HepG2 (cell line): ENCODE measurements around the gene HEY2. TPM values are rescaled to one million over a fixed set of nuclear protein-coding genes. Genes with fewer than 3 reads are reported as not detected.
A peak's percentile ranks its signal among the peaks of the same experiment; 100 is the strongest.

Source experiments
- EED ChIP-seq: sonication (generic); formaldehyde crosslinking; IDR thresholded peaks from 2 replicates; pipeline ENCODE4 v1.5.0; 2020; ENCODE audit warnings: mild to moderate bottlenecking, missing genetic modification reagents
- GPN1 ChIP-seq: sonication (generic); formaldehyde crosslinking; IDR thresholded peaks from 2 replicates; pipeline ENCODE4 v1.5.1; 2020; ENCODE audit warnings: missing genetic modification reagents, borderline replicate concordance
- IKZF4 ChIP-seq: sonication (generic); formaldehyde crosslinking; IDR thresholded peaks from 2 replicates; pipeline ENCODE4 v1.5.1; 2020; ENCODE audit warnings: borderline replicate concordance, mild to moderate bottlenecking, low read depth, missing genetic modification reagents; ENCODE audit errors: not compliant biosample characterization
- ISL2 ChIP-seq: sonication (generic); formaldehyde crosslinking; IDR thresholded peaks from 2 replicates; pipeline ENCODE4 v1.5.0; 2020; ENCODE audit warnings: missing genetic modification reagents
- NFRKB ChIP-seq: fragments of 450-650 bp; IDR thresholded peaks from 2 replicates; pipeline ENCODE4 v1.6.1; 2017
- PPARG ChIP-seq: conservative IDR thresholded peaks from 2 replicates; pipeline ENCODE4 v1.6.1; 2016; ENCODE audit warnings: missing biosample characterization, missing genetic modification reagents
- SNAI1 ChIP-seq: sonication (generic); formaldehyde crosslinking; IDR thresholded peaks from 2 replicates; pipeline ENCODE4 v1.5.0; 2020; ENCODE audit warnings: mild to moderate bottlenecking, missing genetic modification reagents, borderline replicate concordance
- ZNF101 ChIP-seq: sonication (generic); formaldehyde crosslinking; IDR thresholded peaks from 2 replicates; pipeline ENCODE4 v1.4.0; 2020; ENCODE audit warnings: mild to moderate bottlenecking, low read depth, missing genetic modification reagents, borderline replicate concordance
- ZNF282 ChIP-seq: fragments of 450-650 bp; IDR thresholded peaks from 2 replicates; pipeline ENCODE4 v1.6.1; 2018; ENCODE audit not compliant: partially characterized antibody
- ZNF34 ChIP-seq: sonication (generic); formaldehyde crosslinking; IDR thresholded peaks from 2 replicates; pipeline ENCODE4 v1.4.0; 2020; ENCODE audit warnings: mild to moderate bottlenecking, missing genetic modification reagents, borderline replicate concordance
- ZNF558 ChIP-seq: sonication (generic); formaldehyde crosslinking; IDR thresholded peaks from 2 replicates; pipeline ENCODE4 v1.9.0; 2022; ENCODE audit warnings: mild to moderate bottlenecking, missing genetic modification reagents, borderline replicate concordance
- ZNF782 ChIP-seq: sonication (generic); formaldehyde crosslinking; IDR thresholded peaks from 2 replicates; pipeline ENCODE4 v1.4.0; 2020; ENCODE audit warnings: missing genetic modification reagents, mild to moderate bottlenecking, borderline replicate concordance
- polyA plus RNA-seq, 8 experiments: library from polyadenylated mRNA; depleted of rRNA in 3 of 8; stranded (reverse) in 7 of 8; unstranded in 1 of 8; fragments of >200 nt; fragmentation: Illumina TruSeq in 4 of 8; extraction: Trizol in 4 of 8; gene quantifications; 2 replicates each; pipeline versions ENCODE4 v1.2.1 to v1.2.3, GENCODE V29; 2011 to 2016; ENCODE audit warnings: low read depth in 4 of 8, missing spikeins in 1 of 8, mixed read lengths in 1 of 8; ENCODE audit not compliant: insufficient read depth in 1 of 8
- total RNA-seq, 5 experiments: library from RNA; depleted of rRNA; stranded (reverse); fragments of >200 nt; fragmentation: Illumina TruSeq; extraction: Trizol; gene quantifications; 2 replicates each; pipeline ENCODE4 v1.2.3, GENCODE V29; 2016; ENCODE audit warnings: low read depth in 1 of 5
- TF ChIP-seq, protein P1 (sequence below): sonication (generic); formaldehyde crosslinking; IDR thresholded peaks from 2 replicates; pipeline ENCODE4 v1.5.1; 2020; ENCODE audit warnings: missing genetic modification reagents, mild to moderate bottlenecking, borderline replicate concordance
- TF ChIP-seq, protein P2 (sequence below): sonication (generic); formaldehyde crosslinking; IDR thresholded peaks from 2 replicates; pipeline ENCODE4 v1.4.0; 2020; ENCODE audit warnings: mild to moderate bottlenecking, missing genetic modification reagents
- TF ChIP-seq, protein P3 (sequence below): sonication (generic); formaldehyde crosslinking; IDR thresholded peaks from 2 replicates; pipeline ENCODE4 v1.4.0; 2020; ENCODE audit warnings: missing genetic modification reagents
- TF ChIP-seq, protein P4 (sequence below): sonication (generic); formaldehyde crosslinking; IDR thresholded peaks from 2 replicates; pipeline ENCODE4 v1.8.0; 2022; ENCODE audit warnings: missing genetic modification reagents, mild to moderate bottlenecking, borderline replicate concordance
- TF ChIP-seq, protein P5 (sequence below): sonication (generic); formaldehyde crosslinking; conservative IDR thresholded peaks from 2 replicates; pipeline ENCODE4 v1.4.0; 2020; ENCODE audit warnings: missing genetic modification reagents
- TF ChIP-seq, protein P6 (sequence below): sonication (generic); formaldehyde crosslinking; IDR thresholded peaks from 2 replicates; pipeline ENCODE4 v1.5.1; 2020; ENCODE audit warnings: missing genetic modification reagents, mild to moderate bottlenecking, borderline replicate concordance

Gene HEY2
- total and polyA plus RNA-seq, 2 of the 13 experiments (the other 11 are each of a cell fraction or from before 2014, with no cell fraction given), result 0.04 TPM

DNA sequence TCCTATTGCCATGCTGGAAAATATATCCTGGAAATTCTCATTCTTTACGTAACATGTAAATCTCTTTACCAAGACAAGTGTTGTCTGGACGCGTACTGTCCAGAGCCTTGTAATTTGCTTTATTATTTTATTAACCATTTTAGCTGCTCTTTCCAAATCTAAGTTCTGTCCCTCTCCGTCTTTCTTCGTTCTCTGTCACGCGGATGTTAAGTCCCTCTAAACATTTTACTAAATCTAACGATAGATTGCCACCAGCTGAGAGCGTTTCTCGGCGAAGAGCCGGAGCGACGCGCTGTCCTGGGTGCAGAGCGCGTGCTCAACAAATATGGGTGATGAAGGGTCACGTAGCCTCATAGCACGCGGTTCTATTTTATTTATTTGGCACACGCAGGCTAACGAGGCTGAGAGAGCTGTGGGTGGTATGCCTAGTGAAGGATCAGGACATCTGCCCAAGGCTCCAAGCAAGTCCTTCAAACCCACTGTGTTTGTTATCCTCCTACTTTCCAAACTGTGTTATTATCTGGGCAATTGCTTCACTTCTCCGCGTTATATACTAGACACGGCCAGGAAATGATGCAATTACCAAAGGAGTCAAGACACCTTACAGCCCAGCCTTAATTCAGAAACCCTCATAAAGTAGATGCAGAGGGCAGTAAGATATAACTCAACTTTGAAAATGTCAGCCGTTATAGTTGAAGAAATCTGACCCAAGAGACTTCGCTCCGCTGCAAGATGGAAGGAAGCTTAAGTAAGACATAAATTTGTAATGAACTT lies 31.3 kb downstream of the HEY2 start (continued):
- TF ChIP-seq EED (CRISPR knock-in tag) (peak; percentile 91), SNAI1 (peak; percentile 64; the same call in 1 of the 2 replicates), ISL2 (CRISPR knock-in tag) (peak; percentile 49), PPARG (CRISPR knock-in tag) (peak; percentile 25; the same call in 1 of the 2 replicates), ZNF558 (CRISPR knock-in tag) (peak; percentile 53; the same call in 1 of the 2 replicates), GPN1 (CRISPR knock-in tag) (no peak), IKZF4 (CRISPR knock-in tag) (peak; percentile 33), ZNF101 (CRISPR knock-in tag) (no peak; the same call in 1 of the 2 replicates), ZNF282 (no peak), NFRKB (no peak), ZNF782 (no peak), ZNF34 (no peak; the same call in 1 of the 2 replicates)
- TF ChIP-seq, protein P1, sequence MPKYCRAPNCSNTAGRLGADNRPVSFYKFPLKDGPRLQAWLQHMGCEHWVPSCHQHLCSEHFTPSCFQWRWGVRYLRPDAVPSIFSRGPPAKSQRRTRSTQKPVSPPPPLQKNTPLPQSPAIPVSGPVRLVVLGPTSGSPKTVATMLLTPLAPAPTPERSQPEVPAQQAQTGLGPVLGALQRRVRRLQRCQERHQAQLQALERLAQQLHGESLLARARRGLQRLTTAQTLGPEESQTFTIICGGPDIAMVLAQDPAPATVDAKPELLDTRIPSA (CRISPR knock-in tag), result no peak
- TF ChIP-seq, protein P2, sequence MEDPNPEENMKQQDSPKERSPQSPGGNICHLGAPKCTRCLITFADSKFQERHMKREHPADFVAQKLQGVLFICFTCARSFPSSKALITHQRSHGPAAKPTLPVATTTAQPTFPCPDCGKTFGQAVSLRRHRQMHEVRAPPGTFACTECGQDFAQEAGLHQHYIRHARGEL (CRISPR knock-in tag), result no peak
- TF ChIP-seq, protein P3, sequence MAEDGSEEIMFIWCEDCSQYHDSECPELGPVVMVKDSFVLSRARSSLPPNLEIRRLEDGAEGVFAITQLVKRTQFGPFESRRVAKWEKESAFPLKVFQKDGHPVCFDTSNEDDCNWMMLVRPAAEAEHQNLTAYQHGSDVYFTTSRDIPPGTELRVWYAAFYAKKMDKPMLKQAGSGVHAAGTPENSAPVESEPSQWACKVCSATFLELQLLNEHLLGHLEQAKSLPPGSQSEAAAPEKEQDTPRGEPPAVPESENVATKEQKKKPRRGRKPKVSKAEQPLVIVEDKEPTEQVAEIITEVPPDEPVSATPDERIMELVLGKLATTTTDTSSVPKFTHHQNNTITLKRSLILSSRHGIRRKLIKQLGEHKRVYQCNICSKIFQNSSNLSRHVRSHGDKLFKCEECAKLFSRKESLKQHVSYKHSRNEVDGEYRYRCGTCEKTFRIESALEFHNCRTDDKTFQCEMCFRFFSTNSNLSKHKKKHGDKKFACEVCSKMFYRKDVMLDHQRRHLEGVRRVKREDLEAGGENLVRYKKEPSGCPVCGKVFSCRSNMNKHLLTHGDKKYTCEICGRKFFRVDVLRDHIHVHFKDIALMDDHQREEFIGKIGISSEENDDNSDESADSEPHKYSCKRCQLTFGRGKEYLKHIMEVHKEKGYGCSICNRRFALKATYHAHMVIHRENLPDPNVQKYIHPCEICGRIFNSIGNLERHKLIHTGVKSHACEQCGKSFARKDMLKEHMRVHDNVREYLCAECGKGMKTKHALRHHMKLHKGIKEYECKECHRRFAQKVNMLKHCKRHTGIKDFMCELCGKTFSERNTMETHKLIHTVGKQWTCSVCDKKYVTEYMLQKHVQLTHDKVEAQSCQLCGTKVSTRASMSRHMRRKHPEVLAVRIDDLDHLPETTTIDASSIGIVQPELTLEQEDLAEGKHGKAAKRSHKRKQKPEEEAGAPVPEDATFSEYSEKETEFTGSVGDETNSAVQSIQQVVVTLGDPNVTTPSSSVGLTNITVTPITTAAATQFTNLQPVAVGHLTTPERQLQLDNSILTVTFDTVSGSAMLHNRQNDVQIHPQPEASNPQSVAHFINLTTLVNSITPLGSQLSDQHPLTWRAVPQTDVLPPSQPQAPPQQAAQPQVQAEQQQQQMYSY, result 0 out of 2 replicates have a peak, but pooled peaks have one; percentile 24
- TF ChIP-seq, protein P4, sequence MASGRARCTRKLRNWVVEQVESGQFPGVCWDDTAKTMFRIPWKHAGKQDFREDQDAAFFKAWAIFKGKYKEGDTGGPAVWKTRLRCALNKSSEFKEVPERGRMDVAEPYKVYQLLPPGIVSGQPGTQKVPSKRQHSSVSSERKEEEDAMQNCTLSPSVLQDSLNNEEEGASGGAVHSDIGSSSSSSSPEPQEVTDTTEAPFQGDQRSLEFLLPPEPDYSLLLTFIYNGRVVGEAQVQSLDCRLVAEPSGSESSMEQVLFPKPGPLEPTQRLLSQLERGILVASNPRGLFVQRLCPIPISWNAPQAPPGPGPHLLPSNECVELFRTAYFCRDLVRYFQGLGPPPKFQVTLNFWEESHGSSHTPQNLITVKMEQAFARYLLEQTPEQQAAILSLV (CRISPR knock-in tag), result 0 out of 2 replicates have a peak, but pooled peaks have one; percentile 40
- TF ChIP-seq, protein P5, sequence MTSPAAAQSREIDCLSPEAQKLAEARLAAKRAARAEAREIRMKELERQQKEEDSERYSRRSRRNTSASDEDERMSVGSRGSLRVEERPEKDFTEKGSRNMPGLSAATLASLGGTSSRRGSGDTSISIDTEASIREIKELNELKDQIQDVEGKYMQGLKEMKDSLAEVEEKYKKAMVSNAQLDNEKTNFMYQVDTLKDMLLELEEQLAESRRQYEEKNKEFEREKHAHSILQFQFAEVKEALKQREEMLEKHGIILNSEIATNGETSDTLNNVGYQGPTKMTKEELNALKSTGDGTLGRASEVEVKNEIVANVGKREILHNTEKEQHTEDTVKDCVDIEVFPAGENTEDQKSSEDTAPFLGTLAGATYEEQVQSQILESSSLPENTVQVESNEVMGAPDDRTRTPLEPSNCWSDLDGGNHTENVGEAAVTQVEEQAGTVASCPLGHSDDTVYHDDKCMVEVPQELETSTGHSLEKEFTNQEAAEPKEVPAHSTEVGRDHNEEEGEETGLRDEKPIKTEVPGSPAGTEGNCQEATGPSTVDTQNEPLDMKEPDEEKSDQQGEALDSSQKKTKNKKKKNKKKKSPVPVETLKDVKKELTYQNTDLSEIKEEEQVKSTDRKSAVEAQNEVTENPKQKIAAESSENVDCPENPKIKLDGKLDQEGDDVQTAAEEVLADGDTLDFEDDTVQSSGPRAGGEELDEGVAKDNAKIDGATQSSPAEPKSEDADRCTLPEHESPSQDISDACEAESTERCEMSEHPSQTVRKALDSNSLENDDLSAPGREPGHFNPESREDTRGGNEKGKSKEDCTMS, result no peak
- TF ChIP-seq, protein P6, sequence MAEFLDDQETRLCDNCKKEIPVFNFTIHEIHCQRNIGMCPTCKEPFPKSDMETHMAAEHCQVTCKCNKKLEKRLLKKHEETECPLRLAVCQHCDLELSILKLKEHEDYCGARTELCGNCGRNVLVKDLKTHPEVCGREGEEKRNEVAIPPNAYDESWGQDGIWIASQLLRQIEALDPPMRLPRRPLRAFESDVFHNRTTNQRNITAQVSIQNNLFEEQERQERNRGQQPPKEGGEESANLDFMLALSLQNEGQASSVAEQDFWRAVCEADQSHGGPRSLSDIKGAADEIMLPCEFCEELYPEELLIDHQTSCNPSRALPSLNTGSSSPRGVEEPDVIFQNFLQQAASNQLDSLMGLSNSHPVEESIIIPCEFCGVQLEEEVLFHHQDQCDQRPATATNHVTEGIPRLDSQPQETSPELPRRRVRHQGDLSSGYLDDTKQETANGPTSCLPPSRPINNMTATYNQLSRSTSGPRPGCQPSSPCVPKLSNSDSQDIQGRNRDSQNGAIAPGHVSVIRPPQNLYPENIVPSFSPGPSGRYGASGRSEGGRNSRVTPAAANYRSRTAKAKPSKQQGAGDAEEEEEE (CRISPR knock-in tag), result no peak
